Stomach (tissue), 4 donors: ENCODE results near the gene COL5A1.

Experiments used
- CTCF ChIP-seq, 7 experiments: fragments of 450-650 bp in 4 of 7; fragments of 200-600 bp in 3 of 7; sonication (generic) in 3 of 7; IDR thresholded peaks; one replicate each; pipeline ENCODE4 v1.5.1; 2016 to 2019; ENCODE audit warnings: antibody characterized with exemption in 7 of 7, control low read depth in 2 of 7, mild to moderate bottlenecking in 1 of 7
- POLR2AphosphoS5 ChIP-seq, 3 donors: sonication (generic); formaldehyde crosslinking; IDR thresholded peaks; one replicate each; pipeline ENCODE4 v1.6.1; 2016; ENCODE audit warnings: antibody characterized with exemption in 3 of 3

- no peak for TF ChIP-seq CTCF (IDR thresholded peaks at IDR 0.05)
- TF ChIP-seq POLR2AphosphoS5 (IDR thresholded peaks at IDR 0.05) = no peak
Observed at GRCh38 chr9:134758949-134759607, 117.5 kb downstream of the COL5A1 start.
